GM06990 (cell line): ENCODE data around the gene ATAD3B.
A peak's percentile ranks its signal among the peaks of the same experiment; 100 is the strongest.
"Not testable (repeated sequence)": the region's sequence is repeated elsewhere in the genome, so short reads cannot be mapped to it uniquely, and the experiment has no call there.

Source experiments
- DNase-seq: peaks from one replicate; pipeline ENCODE4 v3.0.0-alpha.2; 2011; ENCODE audit not compliant: insufficient read length; ENCODE audit errors: extremely low read depth
- H3K27me3 ChIP-seq: replicated peaks from 2 replicates; pipeline ENCODE4 v1.6.0; 2011; ENCODE audit warnings: low read length; ENCODE audit not compliant: control insufficient read depth, insufficient read depth
- H3K36me3 ChIP-seq: 2 replicates; pipeline ENCODE4 v1.5.1; 2011; ENCODE audit warnings: low read length; ENCODE audit not compliant: control insufficient read depth, insufficient read depth
- H3K4me3 ChIP-seq: replicated peaks from 2 replicates; pipeline ENCODE4 v1.5.1; 2011; ENCODE audit warnings: low read depth, mild to moderate bottlenecking, control low read depth, low read length
- TF ChIP-seq, protein P1 (sequence below): IDR thresholded peaks from 2 replicates; pipeline ENCODE4 v1.5.1; 2011; ENCODE audit warnings: low read length, control low read depth, mild to moderate bottlenecking, inconsistent platforms; ENCODE audit not compliant: insufficient read depth, poor library complexity, severe bottlenecking

Gene ATAD3B

DNA sequence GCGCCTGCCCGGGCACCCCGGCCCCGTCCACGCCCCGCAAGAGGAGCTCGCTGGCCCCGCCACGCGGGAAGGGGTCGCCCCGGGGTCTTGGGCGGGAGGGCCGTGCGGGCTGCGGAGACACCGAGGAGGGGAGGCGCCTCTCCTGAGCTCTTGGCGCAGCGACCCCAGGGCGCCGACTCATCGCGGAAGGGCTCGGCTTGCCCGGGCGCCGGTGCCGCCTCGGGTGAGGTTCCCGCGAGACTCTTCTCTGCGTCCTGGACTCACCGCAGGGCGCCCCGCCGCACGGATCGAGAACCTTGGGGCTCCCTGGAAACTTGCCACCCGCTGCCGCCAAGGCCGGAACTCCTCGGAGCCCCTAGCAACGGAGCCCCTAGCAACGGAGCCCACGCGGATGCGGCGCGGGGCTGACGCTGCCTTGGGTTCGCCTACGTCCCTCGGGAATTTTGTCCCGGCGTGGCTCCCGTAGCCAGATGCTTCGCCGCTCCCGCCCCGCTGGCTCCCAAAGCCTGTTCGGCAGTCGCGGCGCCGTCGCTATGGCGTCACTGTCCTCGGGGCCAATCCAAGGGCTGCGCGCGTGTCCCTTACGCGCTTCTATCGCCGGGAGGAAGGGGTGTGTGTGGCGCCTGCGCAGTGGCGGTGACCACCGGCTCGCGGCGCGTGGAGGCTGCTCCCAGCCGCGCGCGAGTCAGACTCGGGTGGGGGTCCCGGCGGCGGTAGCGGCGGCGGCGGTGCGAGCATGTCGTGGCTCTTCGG, 40.1 kb downstream of the ATAD3B start, which contains the start of gene ATAD3A:
TSS of gene ATAD3A (plus strand) at position 630 of the 753 bp plus-strand sequence. CDS start at position 737, 107 bp downstream.
- TF ChIP-seq, protein P1, sequence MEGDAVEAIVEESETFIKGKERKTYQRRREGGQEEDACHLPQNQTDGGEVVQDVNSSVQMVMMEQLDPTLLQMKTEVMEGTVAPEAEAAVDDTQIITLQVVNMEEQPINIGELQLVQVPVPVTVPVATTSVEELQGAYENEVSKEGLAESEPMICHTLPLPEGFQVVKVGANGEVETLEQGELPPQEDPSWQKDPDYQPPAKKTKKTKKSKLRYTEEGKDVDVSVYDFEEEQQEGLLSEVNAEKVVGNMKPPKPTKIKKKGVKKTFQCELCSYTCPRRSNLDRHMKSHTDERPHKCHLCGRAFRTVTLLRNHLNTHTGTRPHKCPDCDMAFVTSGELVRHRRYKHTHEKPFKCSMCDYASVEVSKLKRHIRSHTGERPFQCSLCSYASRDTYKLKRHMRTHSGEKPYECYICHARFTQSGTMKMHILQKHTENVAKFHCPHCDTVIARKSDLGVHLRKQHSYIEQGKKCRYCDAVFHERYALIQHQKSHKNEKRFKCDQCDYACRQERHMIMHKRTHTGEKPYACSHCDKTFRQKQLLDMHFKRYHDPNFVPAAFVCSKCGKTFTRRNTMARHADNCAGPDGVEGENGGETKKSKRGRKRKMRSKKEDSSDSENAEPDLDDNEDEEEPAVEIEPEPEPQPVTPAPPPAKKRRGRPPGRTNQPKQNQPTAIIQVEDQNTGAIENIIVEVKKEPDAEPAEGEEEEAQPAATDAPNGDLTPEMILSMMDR = no peak
- H3K27me3 ChIP-seq = no peaks in the 10 kb centered on the region
- H3K4me3 ChIP-seq = peak within 1 kb of the TSS; percentile 88
- H3K36me3 ChIP-seq = peaks cover 1% of the 10 kb centered on the region
- peak; percentile 96 for DNase-seq

DNA sequence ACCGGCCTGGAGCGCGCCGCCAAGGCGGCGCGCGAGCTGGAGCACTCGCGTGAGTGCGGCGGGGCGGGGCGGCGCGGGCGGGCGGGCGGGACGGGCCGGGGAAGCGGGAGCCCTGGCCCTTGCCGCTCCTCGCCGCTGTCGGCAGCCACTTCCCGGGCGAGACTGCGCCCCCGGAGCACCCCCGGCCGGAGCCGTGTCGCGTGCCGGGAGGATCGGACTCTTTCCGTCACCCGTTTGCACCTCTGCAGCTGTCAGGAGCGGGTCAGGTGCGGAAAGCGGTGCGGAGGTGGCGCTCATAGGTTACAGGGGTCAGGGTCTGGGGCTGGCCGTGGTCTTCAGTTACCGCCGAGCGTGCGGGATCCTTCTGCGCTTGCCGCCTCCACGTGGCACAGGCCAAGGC, 40.9 kb downstream of the ATAD3B start:
- not testable (repeated sequence) for DNase-seq, H3K27me3 ChIP-seq

DNA sequence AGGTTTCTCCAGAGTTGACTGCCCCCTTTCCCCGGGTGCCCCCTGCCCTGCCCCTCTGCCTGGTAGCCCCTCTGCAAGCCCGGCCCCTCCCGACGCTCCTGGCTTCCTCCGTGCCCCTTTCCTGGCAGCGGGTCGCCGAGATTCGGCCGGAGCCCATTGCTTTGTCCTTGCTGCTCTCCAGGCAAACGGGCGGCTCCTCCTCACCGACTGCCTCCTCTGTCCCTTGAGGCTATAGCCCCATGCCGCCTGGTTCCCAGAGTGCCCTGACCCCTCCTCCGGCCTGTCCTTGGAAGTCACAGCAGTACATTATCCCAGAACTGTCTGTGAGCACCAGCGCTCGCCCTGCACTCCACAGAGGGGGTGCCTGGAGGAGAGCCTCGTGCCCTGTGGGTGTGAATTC, 42.1 kb downstream of the ATAD3B start:
- not testable (repeated sequence) for DNase-seq, H3K27me3 ChIP-seq, H3K4me3 ChIP-seq
- peaks cover 10% of the 10 kb centered on the region for H3K36me3 ChIP-seq

More for the DNA sequence above, 40.9 kb downstream of the ATAD3B start:
- not testable (repeated sequence) for H3K36me3 ChIP-seq
- peak overlapping the region; percentile 88 for H3K4me3 ChIP-seq

DNA sequence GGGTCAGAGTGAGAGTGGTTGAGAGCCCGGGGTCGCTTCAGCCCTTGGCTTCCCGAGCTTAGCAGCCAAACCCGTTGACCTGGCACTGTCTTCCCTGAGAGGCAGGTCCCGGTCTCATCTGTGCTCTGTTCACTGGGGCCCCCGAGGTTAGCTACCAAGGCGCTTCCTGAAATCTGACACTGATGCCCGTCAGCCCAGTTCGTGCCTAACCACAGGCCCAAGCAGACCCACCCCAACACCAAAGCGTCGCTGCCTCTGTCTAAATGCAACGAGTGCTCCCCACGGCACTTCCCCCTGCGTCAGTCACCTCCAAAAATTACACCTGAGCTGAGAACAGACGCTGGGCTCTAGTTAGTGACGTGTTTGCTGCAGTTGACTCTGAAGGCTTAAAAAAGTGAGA, 42.8 kb downstream of the ATAD3B start:
- peaks cover 11% of the 10 kb centered on the region for H3K36me3 ChIP-seq
- not testable (repeated sequence) for DNase-seq, H3K4me3 ChIP-seq, H3K27me3 ChIP-seq

DNA sequence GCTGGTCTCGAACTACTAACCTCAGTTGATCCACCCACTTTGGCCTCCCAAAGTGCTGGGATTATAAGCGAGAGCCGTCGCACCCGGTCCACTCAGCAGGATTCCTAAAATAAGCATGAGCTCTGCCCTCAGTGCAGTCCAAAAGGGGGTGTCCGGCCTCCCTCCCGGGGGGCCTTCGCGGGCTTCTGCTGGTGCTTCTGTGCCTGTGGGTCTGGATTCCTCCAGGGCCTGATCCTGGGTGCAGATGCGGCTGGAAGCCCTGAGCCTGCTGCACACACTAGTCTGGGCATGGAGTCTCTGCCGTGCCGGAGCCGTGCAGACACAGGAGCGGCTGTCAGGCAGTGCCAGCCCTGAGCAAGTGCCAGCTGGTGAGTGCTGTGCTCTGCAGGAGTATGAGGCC, 45.4 kb downstream of the ATAD3B start:
- not testable (repeated sequence) for H3K4me3 ChIP-seq, H3K27me3 ChIP-seq, DNase-seq
- peaks cover 14% of the 10 kb centered on the region for H3K36me3 ChIP-seq

DNA sequence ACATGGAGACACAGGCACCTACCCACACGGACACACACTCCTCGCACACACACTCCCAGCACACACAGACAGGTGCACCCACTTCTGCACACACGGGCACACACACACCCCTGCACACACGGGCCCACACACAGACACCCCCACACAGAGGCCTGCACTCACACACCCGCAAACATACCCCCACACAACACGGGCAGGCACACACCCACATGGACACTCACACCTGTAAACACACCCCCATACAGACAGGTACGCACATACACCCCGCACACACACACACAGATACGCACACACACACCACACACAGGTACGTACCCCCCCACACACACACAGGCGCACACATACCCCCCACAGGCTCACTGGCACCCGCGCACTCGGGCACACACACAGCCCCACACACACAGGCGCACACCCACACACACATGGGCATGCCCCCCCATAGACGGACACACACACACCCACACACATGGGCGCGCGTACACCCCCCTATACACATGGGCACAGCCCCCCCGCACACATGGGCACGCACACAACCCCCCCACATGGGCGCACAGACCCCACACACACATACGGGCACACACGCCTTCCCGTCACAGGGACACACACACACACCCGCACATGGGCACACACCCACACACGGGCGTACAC, 46.5 kb downstream of the ATAD3B start:
- H3K4me3 ChIP-seq = no peak overlapping the region
- H3K36me3 ChIP-seq = peaks cover 14% of the 10 kb centered on the region
- no peak for DNase-seq

DNA sequence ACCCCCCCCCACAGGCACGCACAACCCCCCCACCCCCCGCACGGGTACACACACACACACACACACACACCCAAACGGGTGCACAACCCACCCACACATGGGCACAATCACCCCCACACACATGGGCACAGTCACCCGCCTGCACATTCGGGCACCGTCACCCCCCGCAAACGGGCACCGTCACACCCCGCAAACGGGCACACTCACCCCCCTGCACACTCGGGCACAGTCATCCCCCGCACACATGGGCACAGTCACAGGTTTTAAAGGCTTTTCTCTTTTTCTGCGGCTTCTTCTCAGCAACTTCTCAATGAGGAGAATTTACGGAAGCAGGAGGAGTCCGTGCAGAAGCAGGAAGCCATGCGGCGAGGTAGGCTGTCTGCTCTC, 47.0 kb downstream of the ATAD3B start:
- peaks cover 16% of the 10 kb centered on the region for H3K36me3 ChIP-seq
- not testable (repeated sequence) for H3K27me3 ChIP-seq, DNase-seq, H3K4me3 ChIP-seq

More for the DNA sequence above, 46.5 kb downstream of the ATAD3B start:
- TF ChIP-seq, protein P1 = no peak
- no peaks in the 10 kb centered on the region for H3K27me3 ChIP-seq

DNA sequence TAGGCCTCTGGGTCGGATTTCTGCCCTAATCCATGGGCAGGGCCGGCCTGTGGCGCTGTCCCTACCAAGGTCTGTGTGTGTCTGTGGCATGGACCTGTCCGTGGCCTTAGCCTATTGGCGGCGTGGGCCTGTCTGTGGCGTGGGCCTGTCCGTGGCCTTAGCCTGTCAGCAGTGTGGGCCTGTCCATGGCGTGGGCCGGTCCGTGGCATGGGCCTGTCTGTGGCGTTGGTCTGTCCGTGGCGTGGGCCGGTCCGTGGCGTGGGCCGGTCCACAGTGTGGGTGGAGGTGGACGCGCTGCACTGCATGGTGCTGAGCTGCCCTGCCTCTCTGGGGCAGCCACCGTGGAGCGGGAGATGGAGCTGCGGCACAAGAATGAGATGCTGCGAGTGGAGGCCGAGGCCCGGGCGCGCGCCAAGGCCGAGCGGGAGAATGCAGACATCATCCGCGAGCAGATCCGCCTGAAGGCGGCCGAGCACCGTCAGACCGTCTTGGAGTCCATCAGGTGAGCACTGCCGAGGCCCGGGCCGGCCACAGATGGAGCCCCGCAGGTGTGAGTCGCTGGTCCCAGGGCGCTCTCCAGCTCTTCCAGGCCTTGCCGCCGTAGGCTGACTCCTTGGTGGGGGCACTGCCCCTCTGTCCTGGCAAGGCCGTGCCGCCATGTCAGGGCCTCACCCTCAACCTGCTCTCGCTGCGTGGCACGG, 48.4 kb downstream of the ATAD3B start:
- not testable (repeated sequence) for DNase-seq, H3K4me3 ChIP-seq, H3K27me3 ChIP-seq
- peaks cover 17% of the 10 kb centered on the region for H3K36me3 ChIP-seq
